ENCODE measurements around the gene SGMS1.
"Not testable (repeated sequence)": the region's sequence is repeated elsewhere in the genome, so short reads cannot be mapped to it uniquely, and the experiment has no call there.

The SGMS1 gene

GRCh38 chr10:50445777-50446176 lies 178.0 kb downstream of the SGMS1 start:
- not testable (repeated sequence) for DNase-seq

- no peak for DNase-seq
Measured at GRCh38 chr10:50440489-50440888, 183.3 kb downstream of the SGMS1 start.

- no peak for DNase-seq
Measured at GRCh38 chr10:50439806-50440205, 183.9 kb downstream of the SGMS1 start.

GRCh38 chr10:50439187-50439586 lies 184.6 kb downstream of the SGMS1 start:
- DNase-seq = no peak

GRCh38 chr10:50438049-50438936 lies 185.5 kb downstream of the SGMS1 start:
- DNase-seq = no peak

- DNase-seq = no peak
Measured at GRCh38 chr10:50437248-50437647, 186.5 kb downstream of the SGMS1 start.

GRCh38 chr10:50436805-50437204 lies 187.0 kb downstream of the SGMS1 start:
- no peak for DNase-seq

GRCh38 chr10:50432211-50433009 lies 191.3 kb downstream of the SGMS1 start:
- no peak for DNase-seq

GRCh38 chr10:50431791-50432190 lies 192.0 kb downstream of the SGMS1 start:
- DNase-seq = no peak

GRCh38 chr10:50431133-50431532 lies 192.6 kb downstream of the SGMS1 start:
- no peak for DNase-seq

- no peak for DNase-seq
Measured at GRCh38 chr10:50426485-50426884, 197.3 kb downstream of the SGMS1 start.

- not testable (repeated sequence) for DNase-seq
Measured at GRCh38 chr10:50425215-50425614, 198.5 kb downstream of the SGMS1 start.

- no peak for DNase-seq
Measured at GRCh38 chr10:50423448-50423847, 200.3 kb downstream of the SGMS1 start.

GRCh38 chr10:50422259-50422658 lies 201.5 kb downstream of the SGMS1 start:
- DNase-seq = no peak

GRCh38 chr10:50421026-50421719 lies 202.6 kb downstream of the SGMS1 start:
- DNase-seq = no peak

GRCh38 chr10:50420196-50420595 lies 203.6 kb downstream of the SGMS1 start:
- DNase-seq = no peak

GRCh38 chr10:50419756-50420155 lies 204.0 kb downstream of the SGMS1 start:
- DNase-seq = no peak

GRCh38 chr10:50419091-50419490 lies 204.7 kb downstream of the SGMS1 start:
- DNase-seq = no peak

GRCh38 chr10:50417886-50418830 lies 205.6 kb downstream of the SGMS1 start:
- peak; percentile 26 for DNase-seq

- no peak for DNase-seq
Measured at GRCh38 chr10:50417486-50417885, 206.3 kb downstream of the SGMS1 start.

- no peak for DNase-seq
Measured at GRCh38 chr10:50416881-50417280, 206.9 kb downstream of the SGMS1 start.

- no peak for DNase-seq
Measured at GRCh38 chr10:50416181-50416824, 207.5 kb downstream of the SGMS1 start.

Measured in activated effector memory CD4-positive, alpha-beta T cell treated with Interleukin-2 at 50 U/mL for 16 hours (primary cell).